ENCODE data around the gene LNX2.

The LNX2 gene

GRCh38 chr13:27619093-27619727 lies 1.1 kb downstream of the LNX2 start:
- Histone ChIP-seq H3K79me2 (ENCODE audit: control insufficient read depth, insufficient read depth, low read length, poor library complexity) (peaks cover 19% of the 10 kb centered on the region), H2AFZ (ENCODE audit: insufficient read depth, low read length, poor library complexity) (no peak overlapping the region), H3K18ac (ENCODE audit: low read length) (no peak overlapping the region), H2BK12ac (ENCODE audit: low read length) (no peak overlapping the region), H4K8ac (ENCODE audit: low read depth, low read length) (no peak overlapping the region), H3K4me1 (ENCODE audit: control insufficient read depth in 1 of 2, insufficient read depth in 2 of 2, low read length in 2 of 2) (peaks cover 2 to 10% of the 10 kb centered on the region in 2 experiments), H2BK120ac (ENCODE audit: insufficient read depth, low read length, poor library complexity) (no peak overlapping the region), H3K9me3 (ENCODE audit: insufficient read depth, low read depth, low read length) (peaks cover 3% of the 10 kb centered on the region), H3K4me3 (ENCODE audit: low read depth, low read length) (no peak overlapping the region), H3K36me3 (ENCODE audit: control insufficient read depth in 1 of 2, insufficient read depth in 2 of 2, low read length in 2 of 2) (peaks cover 5 to 10% of the 10 kb centered on the region in 2 experiments), H4K12ac (ENCODE audit: low read depth, low read length) (no peak overlapping the region), H3K9ac (ENCODE audit: low read length) (no peak overlapping the region), H3K27me3 (ENCODE audit: insufficient read depth, low read length) (no peaks in the 10 kb centered on the region), H4K91ac (ENCODE audit: low read depth, low read length) (no peak overlapping the region), H3K79me1 (ENCODE audit: low read length) (peaks cover 20% of the 10 kb centered on the region), H3K4me2 (ENCODE audit: low read length) (peak overlapping the region; percentile 96), H3K23ac (ENCODE audit: low read length) (no peak overlapping the region), H3K4ac (ENCODE audit: low read depth, low read length) (no peak overlapping the region), H2AK5ac (ENCODE audit: low read length) (no peak overlapping the region), H3K14ac (ENCODE audit: low read length) (no peak overlapping the region), H3K27ac (ENCODE audit: low read depth, low read length) (no peak overlapping the region), H2BK5ac (ENCODE audit: low read depth, low read length, poor library complexity) (no peak overlapping the region)
- WGBS (ENCODE audit: extremely low coverage, insufficient coverage, insufficient read length) = no CpG with 5 or more reads among the region's 10 CpGs
- peak in 1 of 2 donors; percentile 23 for DNase-seq

GRCh38 chr13:27617881-27618321 lies 2.4 kb downstream of the LNX2 start:
- H3K14ac ChIP-seq (ENCODE audit: low read length) = no peak overlapping the region
- peak; percentile 42 to 81 for DNase-seq
- no peak overlapping the region for H3K18ac ChIP-seq (ENCODE audit: low read length)
- peaks cover 3% of the 10 kb centered on the region for H3K9me3 ChIP-seq (ENCODE audit: insufficient read depth, low read depth, low read length)
- peaks cover 21% of the 10 kb centered on the region for H3K79me2 ChIP-seq (ENCODE audit: control insufficient read depth, insufficient read depth, low read length, poor library complexity)
- peak overlapping the region; percentile 52 for H3K4ac ChIP-seq (ENCODE audit: low read depth, low read length)
- no peak overlapping the region for H2BK5ac ChIP-seq (ENCODE audit: low read depth, low read length, poor library complexity)
- no peak overlapping the region for H4K8ac ChIP-seq (ENCODE audit: low read depth, low read length)
- H3K27ac ChIP-seq (ENCODE audit: low read depth, low read length) = no peak overlapping the region
- H4K91ac ChIP-seq (ENCODE audit: low read depth, low read length) = no peak overlapping the region
- H2AFZ ChIP-seq (ENCODE audit: insufficient read depth, low read length, poor library complexity) = no peak overlapping the region
- H3K27me3 ChIP-seq (ENCODE audit: insufficient read depth, low read length) = no peaks in the 10 kb centered on the region
- peak overlapping the region; percentile 81 for H3K23ac ChIP-seq (ENCODE audit: low read length)
- peaks cover 20% of the 10 kb centered on the region for H3K79me1 ChIP-seq (ENCODE audit: low read length)
- peaks cover 2 to 8% of the 10 kb centered on the region in 2 experiments for H3K4me1 ChIP-seq (ENCODE audit: control insufficient read depth in 1 of 2, insufficient read depth in 2 of 2, low read length in 2 of 2)
- no peak overlapping the region for H2BK12ac ChIP-seq (ENCODE audit: low read length)
- WGBS (ENCODE audit: extremely low coverage, insufficient coverage, insufficient read length) = no CpG with 5 or more reads among the region's 3 CpGs
- no peak overlapping the region for H3K4me3 ChIP-seq (ENCODE audit: low read depth, low read length)
- peaks cover 5% of the 10 kb centered on the region in 2 experiments for H3K36me3 ChIP-seq (ENCODE audit: control insufficient read depth in 1 of 2, insufficient read depth in 2 of 2, low read length in 2 of 2)
- H3K4me2 ChIP-seq (ENCODE audit: low read length) = no peak overlapping the region
- H2AK5ac ChIP-seq (ENCODE audit: low read length) = no peak overlapping the region
- H3K9ac ChIP-seq (ENCODE audit: low read length) = peak overlapping the region; percentile 44
- no peak overlapping the region for H4K12ac ChIP-seq (ENCODE audit: low read depth, low read length)
- no peak overlapping the region for H2BK120ac ChIP-seq (ENCODE audit: insufficient read depth, low read length, poor library complexity)

GRCh38 chr13:27613628-27614027 lies 6.7 kb downstream of the LNX2 start:
- H3K27ac ChIP-seq (ENCODE audit: low read depth, low read length) = no peak overlapping the region
- no CpG with 5 or more reads among the region's 7 CpGs for WGBS (ENCODE audit: extremely low coverage, insufficient coverage, insufficient read length)
- no peak for DNase-seq
- no peak overlapping the region for H3K4me3 ChIP-seq (ENCODE audit: low read depth, low read length)
- no peak overlapping the region for H4K12ac ChIP-seq (ENCODE audit: low read depth, low read length)
- no peak overlapping the region for H2AFZ ChIP-seq (ENCODE audit: insufficient read depth, low read length, poor library complexity)
- H3K27me3 ChIP-seq (ENCODE audit: insufficient read depth, low read length) = no peaks in the 10 kb centered on the region
- no peak overlapping the region for H4K91ac ChIP-seq (ENCODE audit: low read depth, low read length)
- peaks cover 3% of the 10 kb centered on the region for H3K9me3 ChIP-seq (ENCODE audit: insufficient read depth, low read depth, low read length)
- H4K8ac ChIP-seq (ENCODE audit: low read depth, low read length) = no peak overlapping the region
- H2BK5ac ChIP-seq (ENCODE audit: low read depth, low read length, poor library complexity) = no peak overlapping the region
- no peak overlapping the region for H2BK120ac ChIP-seq (ENCODE audit: insufficient read depth, low read length, poor library complexity)
- H3K79me2 ChIP-seq (ENCODE audit: control insufficient read depth, insufficient read depth, low read length, poor library complexity) = peaks cover 6% of the 10 kb centered on the region
- no peak overlapping the region for H3K14ac ChIP-seq (ENCODE audit: low read length)
- H2AK5ac ChIP-seq (ENCODE audit: low read length) = no peak overlapping the region
- H3K9ac ChIP-seq (ENCODE audit: low read length) = no peak overlapping the region
- H2BK12ac ChIP-seq (ENCODE audit: low read length) = no peak overlapping the region
- no peak overlapping the region for H3K23ac ChIP-seq (ENCODE audit: low read length)
- H3K4ac ChIP-seq (ENCODE audit: low read depth, low read length) = no peak overlapping the region
- peaks cover 5% of the 10 kb centered on the region in 2 experiments for H3K36me3 ChIP-seq (ENCODE audit: control insufficient read depth in 1 of 2, insufficient read depth in 2 of 2, low read length in 2 of 2)
- H3K18ac ChIP-seq (ENCODE audit: low read length) = no peak overlapping the region
- H3K4me1 ChIP-seq (ENCODE audit: control insufficient read depth in 1 of 2, insufficient read depth in 2 of 2, low read length in 2 of 2) = peaks cover under 1 to 3% of the 10 kb centered on the region in 2 experiments
- no peak overlapping the region for H3K4me2 ChIP-seq (ENCODE audit: low read length)
- no peaks in the 10 kb centered on the region for H3K79me1 ChIP-seq (ENCODE audit: low read length)

- Histone ChIP-seq H3K9me3 (ENCODE audit: insufficient read depth, low read depth, low read length) (no peaks in the 10 kb centered on the region), H3K27me3 (ENCODE audit: insufficient read depth, low read length) (no peaks in the 10 kb centered on the region), H3K27ac (ENCODE audit: low read depth, low read length) (no peak overlapping the region), H4K8ac (ENCODE audit: low read depth, low read length) (no peak overlapping the region), H4K12ac (ENCODE audit: low read depth, low read length) (no peak overlapping the region), H3K4me1 (ENCODE audit: control insufficient read depth in 1 of 2, insufficient read depth in 2 of 2, low read length in 2 of 2) (peaks cover 0 to 1% of the 10 kb centered on the region in 2 experiments), H3K9ac (ENCODE audit: low read length) (no peak overlapping the region), H3K4ac (ENCODE audit: low read depth, low read length) (no peak overlapping the region), H2AK5ac (ENCODE audit: low read length) (no peak overlapping the region), H2BK120ac (ENCODE audit: insufficient read depth, low read length, poor library complexity) (no peak overlapping the region), H3K4me3 (ENCODE audit: low read depth, low read length) (no peak overlapping the region), H3K14ac (ENCODE audit: low read length) (no peak overlapping the region), H3K23ac (ENCODE audit: low read length) (no peak overlapping the region), H3K36me3 (ENCODE audit: control insufficient read depth in 1 of 2, insufficient read depth in 2 of 2, low read length in 2 of 2) (peaks cover 0 to under 1% of the 10 kb centered on the region in 2 experiments), H2BK12ac (ENCODE audit: low read length) (no peak overlapping the region), H2BK5ac (ENCODE audit: low read depth, low read length, poor library complexity) (no peak overlapping the region), H4K91ac (ENCODE audit: low read depth, low read length) (no peak overlapping the region), H2AFZ (ENCODE audit: insufficient read depth, low read length, poor library complexity) (no peak overlapping the region), H3K79me1 (ENCODE audit: low read length) (no peaks in the 10 kb centered on the region), H3K18ac (ENCODE audit: low read length) (no peak overlapping the region), H3K4me2 (ENCODE audit: low read length) (no peak overlapping the region), H3K79me2 (ENCODE audit: control insufficient read depth, insufficient read depth, low read length, poor library complexity) (peaks cover 2% of the 10 kb centered on the region)
- no CpG with 5 or more reads among the region's 4 CpGs for WGBS (ENCODE audit: extremely low coverage, insufficient coverage, insufficient read length)
- peak; percentile 38 to 69 for DNase-seq
Measured at GRCh38 chr13:27607125-27607524, 13.2 kb downstream of the LNX2 start.

Data from trophoblast cell (in vitro differentiated cells and primary cell).